GM23338 (cell line): ENCODE data around the gene CD300E. TPM values are rescaled to one million over a fixed set of nuclear protein-coding genes. Genes with fewer than 3 reads are reported as not detected.

Source experiments
- ATAC-seq: fragments of 200-7000 bp; cut with Tn5 transposase; 3 replicates; pipeline ENCODE4 v1.9.1; 2020
- DNase-seq: peaks from one replicate; pipeline ENCODE4 v3.0.0-alpha.2; 2015; ENCODE audit warnings: low spot score
- H2AFZ ChIP-seq: fragments of 200-600 bp; sonication (generic); 2 replicates; pipeline ENCODE4 v1.8.0; 2016; ENCODE audit warnings: antibody characterized with exemption, mild to moderate bottlenecking, moderate library complexity
- H3F3A ChIP-seq: fragments of 200-600 bp; sonication (generic); replicated peaks from 2 replicates; pipeline ENCODE4 v1.8.0; 2017; ENCODE audit warnings: antibody characterized with exemption, mixed run types, low read depth
- H3K27ac ChIP-seq: fragments of 200-600 bp; sonication (generic); 2 replicates; pipeline ENCODE4 v1.6.1; 2016; ENCODE audit warnings: low read depth
- H3K27me3 ChIP-seq: fragments of 200-600 bp; sonication (generic); 2 replicates; pipeline ENCODE4 v1.8.0; 2016; ENCODE audit warnings: mild to moderate bottlenecking, mixed run types, moderate library complexity; ENCODE audit not compliant: insufficient read depth
- H3K36me3 ChIP-seq: fragments of 200-600 bp; sonication (generic); 2 replicates; pipeline ENCODE4 v1.8.0; 2016; ENCODE audit warnings: mild to moderate bottlenecking; ENCODE audit not compliant: insufficient read depth
- H3K4me1 ChIP-seq: fragments of 200-600 bp; sonication (generic); 2 replicates; pipeline ENCODE4 v1.8.0; 2016; ENCODE audit warnings: mild to moderate bottlenecking, moderate library complexity; ENCODE audit not compliant: insufficient read depth
- H3K4me2 ChIP-seq: fragments of 200-600 bp; sonication (generic); 2 replicates; pipeline ENCODE4 v1.7.1; 2017; ENCODE audit warnings: mixed run types
- H3K4me3 ChIP-seq: fragments of 200-600 bp; sonication (generic); 2 replicates; pipeline ENCODE4 v1.6.1; 2016; ENCODE audit warnings: mixed run types
- H3K79me2 ChIP-seq: fragments of 200-600 bp; sonication (generic); replicated peaks from 2 replicates; pipeline ENCODE4 v1.8.0; 2017; ENCODE audit warnings: mild to moderate bottlenecking; ENCODE audit not compliant: insufficient read depth
- H3K9me2 ChIP-seq: fragments of 200-600 bp; sonication (generic); 2 replicates; pipeline ENCODE4 v1.8.0; 2017; ENCODE audit not compliant: insufficient read depth
- H4K20me1 ChIP-seq: fragments of 200-600 bp; sonication (generic); replicated peaks from 2 replicates; pipeline ENCODE4 v1.8.0; 2017; ENCODE audit warnings: mild to moderate bottlenecking; ENCODE audit not compliant: insufficient read depth
- H3K27ac Mint-ChIP-seq: 2 replicates; pipeline ENCODE4 v1.8.0; 2020; ENCODE audit warnings: inconsistent platforms, mild to moderate bottlenecking, moderate library complexity, mixed read lengths
- H3K27me3 Mint-ChIP-seq: 3 replicates; pipeline ENCODE4 v1.8.0; 2022; ENCODE audit warnings: low read depth, mild to moderate bottlenecking, moderate library complexity, mixed read lengths, inconsistent platforms; ENCODE audit not compliant: insufficient read depth, poor library complexity
- H3K36me3 Mint-ChIP-seq: 3 replicates; pipeline ENCODE4 v1.8.0; 2021; ENCODE audit warnings: low read depth, mild to moderate bottlenecking, inconsistent platforms, moderate library complexity, mixed read lengths
- H3K4me1 Mint-ChIP-seq: 3 replicates; pipeline ENCODE4 v1.8.0; 2020; ENCODE audit warnings: mild to moderate bottlenecking, inconsistent platforms, mixed read lengths
- H3K4me3 Mint-ChIP-seq: 3 replicates; pipeline ENCODE4 v1.8.0; 2021; ENCODE audit warnings: moderate library complexity, mild to moderate bottlenecking, inconsistent platforms, mixed read lengths
- H3K9me3 Mint-ChIP-seq: 3 replicates; pipeline ENCODE4 v1.8.0; 2020; ENCODE audit warnings: moderate library complexity, mild to moderate bottlenecking, inconsistent platforms, mixed read lengths
- CTCF ChIP-seq, 2 experiments: fragments of 200-600 bp in 1 of 2; sonication (generic) in 1 of 2; conservative IDR thresholded peaks; 2 replicates each; pipeline versions ENCODE4 v1.5.1 to v1.6.1; 2016 to 2017; ENCODE audit warnings: antibody characterized with exemption in 2 of 2, low read depth in 2 of 2, mild to moderate bottlenecking in 2 of 2, moderate library complexity in 1 of 2
- JUNB ChIP-seq: IDR thresholded peaks from one replicate; pipeline ENCODE4 v1.6.1; 2016; ENCODE audit warnings: antibody characterized with exemption; ENCODE audit not compliant: unreplicated experiment
- NANOG ChIP-seq: IDR thresholded peaks from 2 replicates; pipeline ENCODE4 v1.6.1; 2016; ENCODE audit warnings: antibody characterized with exemption, borderline replicate concordance
- ZNF114 ChIP-seq: fragments of 250-450 bp; sonication (Bioruptor Pico); IDR thresholded peaks from 2 replicates; pipeline ENCODE4 v1.5.0; 2020; ENCODE audit warnings: mild to moderate bottlenecking, moderate library complexity
- ZNF331 ChIP-seq: fragments of 250-450 bp; sonication (Bioruptor Pico); IDR thresholded peaks from 2 replicates; pipeline ENCODE4 v1.5.0; 2020; ENCODE audit warnings: low read depth, mild to moderate bottlenecking, moderate library complexity
- ZNF462 ChIP-seq: fragments of 250-450 bp; sonication (Bioruptor Pico); IDR thresholded peaks from 2 replicates; pipeline ENCODE4 v1.5.0; 2020; ENCODE audit warnings: mild to moderate bottlenecking, moderate library complexity
- polyA plus RNA-seq: library from polyadenylated mRNA; unstranded; fragments of >200 nt; fragmentation: Nextera tagmentation; extraction: Ambion mirVana; gene quantifications from 2 replicates; pipeline ENCODE4 v1.2.1, GENCODE V29; 2016
- total RNA-seq: library from RNA; depleted of rRNA; stranded (reverse); fragments of >200 nt; shearing (Covaris generic); gene quantifications from 2 replicates; pipeline ENCODE4 v1.2.3, GENCODE V29; 2014

Gene CD300E
- total and polyA plus RNA-seq, 2 experiments from 2014 or later, result not detected

GRCh38 chr17:74599448-74599939, 24.0 kb downstream of the CD300E start (continued):
- TF ChIP-seq JUNB (no peak), ZNF462 (CRISPR knock-in tag) (no peak)

- Mint-ChIP-seq H3K4me1 (peaks cover 5% of the 10 kb centered on the region; the same call in 2 of the 3 replicates), H3K4me3 (no peak overlapping the region), H3K9me3 (no peaks in the 10 kb centered on the region), H3K27ac (no peak overlapping the region), H3K36me3 (no peaks in the 10 kb centered on the region), H3K27me3 (peaks cover 11% of the 10 kb centered on the region)
- DNase-seq (no peak), ATAC-seq (no peak)
- Histone ChIP-seq H3K9me2 (no peaks in the 10 kb centered on the region), H3K79me2 (no peaks in the 10 kb centered on the region), H3K4me1 (no peaks in the 10 kb centered on the region), H3K4me3 (no peak overlapping the region), H3K36me3 (no peaks in the 10 kb centered on the region), H4K20me1 (no peaks in the 10 kb centered on the region), H3K4me2 (no peak overlapping the region), H3F3A (no peaks in the 10 kb centered on the region), H3K27me3 (no peaks in the 10 kb centered on the region), H3K27ac (no peak overlapping the region), H2AFZ (no peak overlapping the region; the same call in 1 of the 2 replicates)
- no peak for TF ChIP-seq ZNF462 (CRISPR knock-in tag)
- no peak for TF ChIP-seq JUNB
- no peak for TF ChIP-seq NANOG
- TF ChIP-seq ZNF114 (CRISPR knock-in tag), result no peak
- no peak for TF ChIP-seq CTCF (conservative IDR thresholded peaks at IDR 0.05; ENCODE audit: low read depth in 2 of 2)
- no peak for TF ChIP-seq ZNF331 (CRISPR knock-in tag)
Measured at GRCh38 chr17:74599023-74599399, 24.5 kb downstream of the CD300E start.
